Measurements from ENCODE around the gene SEC22A. TPM values are rescaled to one million over a fixed set of nuclear protein-coding genes. Genes with fewer than 3 reads are reported as not detected.

Gene SEC22A
- total and polyA plus RNA-seq, 2 of the 8 experiments (the other 6 are each of a cell fraction or from before 2014, with no cell fraction given): 10.6 to 17.1 TPM

- TF ChIP-seq CHD7 (IDR thresholded peaks at IDR 0.05; ENCODE audit: insufficient replicate concordance, low read length): no peak
- no peak for TF ChIP-seq ASH2L (IDR thresholded peaks at IDR 0.05; ENCODE audit: low read length)
- TF ChIP-seq CEBPB (IDR thresholded peaks at IDR 0.05; ENCODE audit: low read depth, low read length): no peak
- no peak for TF ChIP-seq TBP (IDR thresholded peaks at IDR 0.05; ENCODE audit: low read depth, low read length)
- TF ChIP-seq MAFK (IDR thresholded peaks at IDR 0.05; ENCODE audit: low read depth, low read length): no peak
- TF ChIP-seq RNF2 (IDR thresholded peaks at IDR 0.05; ENCODE audit: borderline replicate concordance, low read depth, low read length, missing control alignments, poor library complexity, severe bottlenecking): no peak
Measured at GRCh38 chr3:123225016-123225415, 23.3 kb downstream of the SEC22A start (continued).
